ENCODE measurements around the gene ARHGAP42.

The ARHGAP42 gene

GRCh38 chr11:100963375-100963774, 276.3 kb downstream of the ARHGAP42 start:
- TF ChIP-seq ZFP3 (CRISPR knock-in tag; IDR thresholded peaks at IDR 0.05) (no peak), POU6F1 (CRISPR knock-in tag; IDR thresholded peaks at IDR 0.05; ENCODE audit: borderline replicate concordance, low read depth) (no peak), GLIS3 (CRISPR knock-in tag; IDR thresholded peaks at IDR 0.05) (no peak), ZC3H10 (CRISPR knock-in tag; IDR thresholded peaks at IDR 0.05) (no peak), BACH2 (CRISPR knock-in tag; IDR thresholded peaks at IDR 0.05; ENCODE audit: borderline replicate concordance) (no peak), SNAI2 (CRISPR knock-in tag; IDR thresholded peaks at IDR 0.05) (no peak), ZFP30 (CRISPR knock-in tag; IDR thresholded peaks at IDR 0.05) (no peak), RARB (CRISPR knock-in tag; IDR thresholded peaks at IDR 0.05) (no peak), OSR1 (CRISPR knock-in tag; IDR thresholded peaks at IDR 0.05) (no peak), CSDC2 (CRISPR knock-in tag; IDR thresholded peaks at IDR 0.05) (no peak), CSRNP3 (CRISPR knock-in tag; IDR thresholded peaks at IDR 0.05) (no peak), ZNF565 (CRISPR knock-in tag; conservative IDR thresholded peaks at IDR 0.05; ENCODE audit: low read depth) (no peak), PPARA (CRISPR knock-in tag; IDR thresholded peaks at IDR 0.05; ENCODE audit: borderline replicate concordance) (no peak)
- ATAC-seq = no peak

- no peak for TF ChIP-seq ARNTL (CRISPR knock-in tag; IDR thresholded peaks at IDR 0.05; ENCODE audit: borderline replicate concordance, low read depth)
- no peak for TF ChIP-seq ZC3H10 (CRISPR knock-in tag; IDR thresholded peaks at IDR 0.05)
- no peak for TF ChIP-seq ZNF70 (CRISPR knock-in tag; IDR thresholded peaks at IDR 0.05)
- no peak for TF ChIP-seq SNAI2 (CRISPR knock-in tag; IDR thresholded peaks at IDR 0.05)
- no peak for TF ChIP-seq BACH2 (CRISPR knock-in tag; IDR thresholded peaks at IDR 0.05; ENCODE audit: borderline replicate concordance)
- TF ChIP-seq GLIS3 (CRISPR knock-in tag; IDR thresholded peaks at IDR 0.05) = no peak
- no peak for TF ChIP-seq TOX (CRISPR knock-in tag; IDR thresholded peaks at IDR 0.05; ENCODE audit: borderline replicate concordance)
- no peak for TF ChIP-seq POU6F1 (CRISPR knock-in tag; IDR thresholded peaks at IDR 0.05; ENCODE audit: borderline replicate concordance, low read depth)
- no peak for TF ChIP-seq TCF4 (CRISPR knock-in tag; IDR thresholded peaks at IDR 0.05; ENCODE audit: borderline replicate concordance)
- TF ChIP-seq OSR1 (CRISPR knock-in tag; IDR thresholded peaks at IDR 0.05) = no peak
- TF ChIP-seq ZFP30 (CRISPR knock-in tag; IDR thresholded peaks at IDR 0.05) = no peak
- no peak for TF ChIP-seq CREB5 (CRISPR knock-in tag; IDR thresholded peaks at IDR 0.05; ENCODE audit: low read depth)
- no peak for TF ChIP-seq ZNF8 (CRISPR knock-in tag; IDR thresholded peaks at IDR 0.05)
- TF ChIP-seq PPARA (CRISPR knock-in tag; IDR thresholded peaks at IDR 0.05; ENCODE audit: borderline replicate concordance) = no peak
- TF ChIP-seq CSRNP3 (CRISPR knock-in tag; IDR thresholded peaks at IDR 0.05) = no peak
- TF ChIP-seq TSHZ2 (CRISPR knock-in tag; IDR thresholded peaks at IDR 0.05) = no peak
- no peak for TF ChIP-seq ZFP3 (CRISPR knock-in tag; IDR thresholded peaks at IDR 0.05)
- no peak for TF ChIP-seq CSDC2 (CRISPR knock-in tag; IDR thresholded peaks at IDR 0.05)
- ATAC-seq = no peak
These were observed 277.3 kb downstream of the ARHGAP42 start for GRCh38 chr11:100964435-100964834.
